Activated CD8-positive, alpha-beta memory T cell treated with anti-CD3 and anti-CD28 coated beads, Interleukin-2, amount 50 U/mL, for 1 hour (primary cell): ENCODE results near the gene ATXN7L2.
A peak's percentile ranks its signal among the peaks of the same experiment; 100 is the strongest.
"Not testable (repeated sequence)": the region's sequence is repeated elsewhere in the genome, so short reads cannot be mapped to it uniquely, and the experiment has no call there.

Source experiments
- DNase-seq: peaks from one replicate; pipeline ENCODE4 v3.0.0-alpha.2; 2020; ENCODE audit errors: extremely low read depth

Gene ATXN7L2, protein sequence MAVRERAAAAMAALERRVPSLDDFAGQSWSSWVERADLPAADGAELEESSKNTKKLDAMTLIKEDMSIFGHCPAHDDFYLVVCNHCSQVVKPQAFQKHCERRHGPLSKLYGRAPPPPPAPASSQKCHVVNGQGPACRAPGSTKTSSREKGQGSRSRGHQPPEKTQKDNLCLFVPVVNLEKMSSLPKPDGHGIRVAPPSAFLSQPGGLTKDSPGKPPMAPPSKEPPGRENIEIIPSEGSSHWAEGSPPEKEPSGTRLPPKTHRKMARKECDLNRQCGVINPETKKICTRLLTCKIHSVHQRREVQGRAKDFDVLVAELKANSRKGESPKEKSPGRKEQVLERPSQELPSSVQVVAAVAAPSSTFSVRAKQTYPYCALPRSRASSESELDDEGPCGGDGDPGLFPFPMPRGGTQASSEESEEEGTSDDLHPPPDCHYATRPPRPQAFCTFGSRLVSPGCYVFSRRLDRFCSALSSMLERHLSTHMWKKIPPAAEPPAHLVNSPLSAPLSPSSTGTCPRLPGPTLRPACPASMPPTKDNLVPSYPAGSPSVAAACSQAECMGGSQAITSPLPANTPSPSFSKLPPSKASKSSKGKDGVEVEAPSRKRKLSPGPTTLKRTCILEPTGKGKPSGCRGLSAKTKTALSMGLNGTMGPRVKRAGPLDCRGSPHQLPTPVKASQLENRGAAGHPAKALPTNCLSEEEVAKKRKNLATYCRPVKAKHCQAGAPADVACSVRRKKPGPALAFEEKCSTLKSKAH

DNA sequence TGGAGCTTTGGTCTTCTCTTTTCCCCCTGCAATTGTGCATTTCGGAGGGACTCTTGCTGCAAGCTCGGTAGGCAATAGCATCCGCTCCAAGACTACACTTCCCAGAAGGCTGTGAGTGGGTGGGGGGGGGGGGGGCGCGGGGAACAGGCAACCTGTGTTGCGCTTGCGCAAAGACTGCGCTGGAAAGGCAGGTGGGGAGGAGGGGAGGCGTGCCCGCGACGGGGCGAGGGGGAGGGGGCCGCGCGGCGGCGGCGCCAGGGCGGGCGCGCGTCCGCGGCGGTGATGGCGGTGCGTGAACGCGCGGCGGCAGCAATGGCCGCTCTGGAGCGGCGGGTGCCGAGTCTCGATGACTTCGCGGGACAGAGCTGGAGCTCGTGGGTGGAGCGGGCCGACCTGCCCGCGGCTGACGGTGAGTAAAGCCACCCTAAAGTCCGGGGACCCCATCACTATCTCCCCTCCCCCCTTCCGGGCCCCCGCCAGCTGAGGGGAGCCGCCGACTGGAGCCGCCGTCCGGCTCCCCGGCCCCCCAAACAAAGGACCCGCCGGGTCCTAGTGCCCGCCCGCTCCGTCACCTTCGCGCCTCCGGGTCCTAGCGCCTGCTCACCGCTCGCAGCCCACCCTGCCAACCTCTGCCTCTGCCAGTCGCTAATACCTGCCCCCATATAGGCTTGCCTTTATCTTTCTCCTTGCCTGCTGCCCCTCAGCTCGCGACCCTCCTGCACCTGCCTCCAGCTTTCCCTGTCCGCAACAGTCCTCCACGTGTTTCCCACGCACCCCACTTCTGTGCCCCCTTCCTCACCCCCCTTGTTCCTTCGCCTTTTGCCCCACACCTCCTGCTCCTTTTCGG is at the start of gene ATXN7L2:
Gene ATXN7L2, plus strand, starts transcription at position 234 of the 847 bp plus-strand sequence. Its CDS starts 49 bp downstream, at position 283.
- DNase-seq = peak; percentile 84

DNA sequence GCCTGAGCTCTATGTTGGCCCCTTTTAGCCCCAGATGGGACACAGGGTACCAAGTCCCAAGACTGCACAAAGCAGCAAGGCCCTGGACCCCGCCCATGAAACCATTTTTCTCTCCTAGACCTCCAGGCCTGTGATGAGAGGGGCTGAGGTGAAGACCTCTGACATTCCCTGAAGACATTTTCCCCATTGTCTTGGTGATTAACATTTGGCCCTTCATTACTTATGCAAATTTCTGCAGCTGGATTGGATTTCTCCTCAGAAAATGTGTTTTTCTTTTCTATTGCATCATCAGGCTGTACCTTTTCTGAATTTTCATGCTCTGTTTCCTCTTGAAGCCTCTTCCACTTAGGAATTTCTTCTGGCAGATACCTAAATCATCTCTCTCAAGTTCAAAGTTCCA is 49.2 kb upstream of the ATXN7L2 start:
- no peak for DNase-seq

DNA sequence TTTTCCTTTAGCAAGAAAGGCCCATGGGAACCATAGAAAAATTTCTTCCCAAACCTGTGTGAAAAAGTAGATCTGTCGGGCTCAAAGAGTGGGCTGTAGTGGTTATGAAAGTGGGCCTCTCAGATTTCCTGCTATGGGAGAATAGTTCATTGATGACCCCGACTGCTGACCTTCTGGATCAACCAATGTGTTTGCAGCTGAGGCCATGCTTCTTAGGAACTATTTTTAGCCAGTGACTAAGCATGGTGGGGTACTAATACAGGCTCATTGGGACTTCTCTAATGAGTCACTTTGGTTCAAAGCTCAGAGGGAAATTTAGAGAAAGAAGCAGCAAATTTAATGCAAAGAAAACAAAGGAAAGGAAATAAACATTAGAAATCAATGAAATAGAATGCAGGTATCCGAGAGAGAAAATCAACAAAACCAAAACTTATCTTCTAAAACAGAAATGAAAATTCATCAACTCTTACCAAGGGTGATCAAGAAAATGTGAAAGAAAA is 44.9 kb upstream of the ATXN7L2 start:
- DNase-seq = no peak

DNA sequence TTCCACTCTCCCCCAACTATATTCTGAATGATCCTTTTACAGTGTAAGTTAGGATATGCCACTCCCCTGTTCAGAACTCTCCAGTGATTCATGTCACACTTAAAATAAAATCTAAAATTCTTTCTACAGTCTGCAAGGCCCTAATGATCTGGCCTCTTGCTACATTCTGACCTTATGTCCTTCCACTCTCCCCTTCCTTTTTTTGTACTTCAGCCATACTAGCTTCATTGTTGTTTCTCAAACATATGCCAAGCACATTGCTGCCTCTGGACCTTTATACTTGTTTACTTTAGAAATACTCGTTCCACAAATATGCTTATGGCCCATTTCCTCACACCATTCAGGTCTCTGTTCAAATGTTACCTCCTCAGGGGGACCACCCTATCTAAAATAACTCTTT is 42.6 kb upstream of the ATXN7L2 start:
- DNase-seq = no peak

DNA sequence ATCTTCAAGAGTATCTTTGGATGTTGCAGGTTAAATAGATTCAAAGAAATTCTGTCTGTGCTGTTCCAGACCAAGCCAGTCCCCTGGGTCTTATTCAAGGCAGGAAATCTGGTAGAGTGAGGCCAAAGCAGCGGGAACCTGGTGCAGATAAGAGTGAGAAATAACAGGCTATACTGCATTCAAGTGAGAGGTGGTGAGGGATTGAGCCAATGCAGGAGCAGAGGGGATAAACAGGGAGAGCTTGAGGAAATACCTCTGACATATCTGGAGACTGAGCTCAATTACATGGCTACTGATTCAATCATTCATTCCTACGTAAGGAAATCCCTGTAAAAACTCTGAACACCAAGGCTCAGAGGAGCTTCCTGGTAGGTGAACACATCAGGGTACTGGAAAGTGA is 40.2 kb upstream of the ATXN7L2 start:
- no peak for DNase-seq

DNA sequence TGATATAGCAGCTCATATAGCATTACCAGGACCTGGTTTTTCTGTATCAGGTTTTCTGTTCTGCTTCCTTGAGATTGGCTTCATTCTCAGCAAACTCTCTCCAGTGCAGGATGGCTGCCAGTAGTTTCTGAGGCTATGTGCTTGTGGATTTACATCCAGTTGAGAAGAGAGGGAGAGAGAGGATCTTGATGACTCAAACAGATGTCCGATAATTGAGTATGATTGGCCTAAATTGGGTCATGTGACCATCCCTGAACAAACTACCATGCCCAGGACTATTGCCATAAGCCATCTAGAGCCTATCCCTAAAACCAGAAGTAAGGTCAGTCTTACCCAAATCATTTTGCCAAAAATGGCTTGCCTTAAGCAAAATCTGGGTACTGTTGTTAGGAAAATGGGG is 39.4 kb upstream of the ATXN7L2 start:
- no peak for DNase-seq

DNA sequence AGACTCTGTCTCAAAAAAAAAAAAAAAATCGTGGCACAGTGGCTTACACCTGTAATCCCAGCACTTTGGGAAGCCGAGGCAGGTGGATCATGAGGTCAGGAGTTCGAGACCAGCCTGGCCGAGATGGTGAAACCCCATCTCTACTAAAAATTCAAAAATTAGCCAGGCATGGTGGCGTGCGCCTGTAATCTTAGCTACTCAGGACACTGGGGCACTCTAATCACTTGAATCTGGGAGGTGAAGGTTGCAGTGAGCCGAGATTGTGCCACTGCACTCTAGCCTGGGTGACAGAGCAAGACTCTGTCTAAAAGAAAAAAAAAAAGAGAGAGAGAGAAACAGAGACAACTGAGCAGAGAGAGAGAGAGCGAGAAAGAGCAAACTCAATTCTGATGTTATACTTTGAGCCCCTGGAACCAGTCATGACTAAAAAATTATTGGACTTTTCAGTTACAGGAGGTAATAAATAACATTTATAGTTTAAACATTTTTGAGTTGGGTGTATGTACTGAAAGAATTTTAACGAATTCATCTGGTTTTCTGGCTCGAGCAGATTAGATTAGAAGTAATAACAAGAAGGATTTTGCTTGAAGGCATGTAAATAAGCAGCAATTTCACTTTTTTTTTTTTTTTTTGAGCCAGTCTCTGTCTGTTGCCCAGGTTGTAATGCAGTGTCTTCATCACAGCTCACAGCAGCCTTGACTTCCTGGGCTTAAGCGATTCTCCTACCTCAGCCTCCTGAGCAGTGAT is 37.6 kb upstream of the ATXN7L2 start:
- not testable (repeated sequence) for DNase-seq

DNA sequence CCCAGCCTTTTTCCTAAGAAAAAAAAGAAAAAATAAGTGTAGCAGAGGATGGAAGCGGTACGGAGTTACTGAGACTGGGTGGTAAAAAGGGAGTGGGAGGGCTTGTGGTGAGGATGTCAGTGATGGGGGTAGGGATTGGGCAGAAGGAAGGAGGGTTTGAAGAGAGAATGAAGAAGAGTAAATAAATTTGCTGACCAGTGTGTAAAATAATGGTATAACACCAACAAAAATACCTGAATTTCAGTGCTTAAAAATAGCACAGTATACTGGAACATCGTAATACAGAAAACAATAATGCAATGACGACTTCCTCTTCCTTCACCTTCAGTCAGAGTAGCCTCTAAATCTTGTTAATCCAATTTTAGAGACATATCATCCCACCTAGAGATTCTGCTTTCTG is 36.2 kb upstream of the ATXN7L2 start:
- no peak for DNase-seq

DNA sequence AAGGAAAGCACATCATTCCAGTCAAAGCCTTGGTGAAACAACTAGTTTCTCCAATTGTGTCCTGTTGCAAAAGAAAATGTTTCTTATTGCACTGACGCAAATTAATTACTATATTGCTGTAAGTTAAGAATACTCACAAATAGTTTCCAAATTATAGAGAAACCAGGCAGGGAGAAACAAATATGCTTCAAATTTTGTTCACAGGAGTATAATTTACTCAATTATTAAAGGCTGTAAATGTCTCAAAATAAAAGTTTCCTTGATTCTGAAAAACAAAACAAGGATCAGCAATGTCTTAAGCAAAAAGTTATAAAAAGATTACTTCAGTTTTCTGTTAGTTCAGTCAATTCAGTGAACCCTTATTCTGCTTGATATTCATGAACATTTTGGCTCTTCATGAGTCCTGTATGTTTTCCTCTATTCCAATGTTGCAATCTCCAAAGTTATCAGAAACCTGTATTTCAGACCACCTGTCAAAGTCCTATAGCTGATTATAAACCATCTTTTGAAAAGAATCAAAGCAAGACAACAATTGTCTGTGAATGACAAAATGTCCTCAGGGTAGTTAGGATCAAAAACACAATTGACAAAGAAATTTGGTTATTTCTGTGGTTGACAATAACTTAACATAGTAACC is 29.1 kb upstream of the ATXN7L2 start:
- DNase-seq = no peak

DNA sequence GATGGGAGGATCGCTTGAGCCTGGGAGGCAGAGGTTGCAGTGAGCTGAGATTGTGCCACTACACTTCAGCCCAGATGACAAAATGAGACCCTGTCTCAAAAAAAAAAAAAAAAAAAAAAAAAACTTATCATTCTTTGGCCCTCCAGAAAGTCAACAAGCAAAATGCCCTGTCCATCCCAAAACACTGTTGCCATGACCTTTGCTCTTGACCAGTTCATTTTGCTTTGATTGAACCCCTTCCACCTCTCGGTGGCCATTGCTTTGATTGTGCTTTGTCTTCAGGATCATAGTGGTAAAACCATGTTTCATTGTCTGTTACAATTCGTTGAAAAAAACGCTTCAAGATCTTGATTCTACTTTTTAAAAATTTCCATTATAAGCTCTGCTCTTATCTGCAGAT is 25.9 kb upstream of the ATXN7L2 start:
- DNase-seq = no peak

DNA sequence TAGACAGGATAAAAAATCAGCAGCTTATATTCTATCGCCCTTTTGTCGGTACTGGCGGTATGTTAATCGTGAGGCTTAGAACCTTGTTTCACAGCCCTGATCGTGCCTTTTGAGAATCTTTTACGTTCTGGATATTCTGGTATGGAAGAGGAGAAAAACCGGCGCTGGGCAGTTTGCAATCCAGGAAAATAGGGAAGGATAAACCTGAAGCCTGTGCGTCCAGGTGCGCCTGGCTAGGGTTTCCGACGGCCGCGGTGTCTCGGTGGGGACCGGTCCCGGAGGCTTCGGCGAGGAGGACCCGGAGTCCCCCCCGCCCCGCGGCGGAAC is 17.6 kb upstream of the ATXN7L2 start:
- DNase-seq = no peak

DNA sequence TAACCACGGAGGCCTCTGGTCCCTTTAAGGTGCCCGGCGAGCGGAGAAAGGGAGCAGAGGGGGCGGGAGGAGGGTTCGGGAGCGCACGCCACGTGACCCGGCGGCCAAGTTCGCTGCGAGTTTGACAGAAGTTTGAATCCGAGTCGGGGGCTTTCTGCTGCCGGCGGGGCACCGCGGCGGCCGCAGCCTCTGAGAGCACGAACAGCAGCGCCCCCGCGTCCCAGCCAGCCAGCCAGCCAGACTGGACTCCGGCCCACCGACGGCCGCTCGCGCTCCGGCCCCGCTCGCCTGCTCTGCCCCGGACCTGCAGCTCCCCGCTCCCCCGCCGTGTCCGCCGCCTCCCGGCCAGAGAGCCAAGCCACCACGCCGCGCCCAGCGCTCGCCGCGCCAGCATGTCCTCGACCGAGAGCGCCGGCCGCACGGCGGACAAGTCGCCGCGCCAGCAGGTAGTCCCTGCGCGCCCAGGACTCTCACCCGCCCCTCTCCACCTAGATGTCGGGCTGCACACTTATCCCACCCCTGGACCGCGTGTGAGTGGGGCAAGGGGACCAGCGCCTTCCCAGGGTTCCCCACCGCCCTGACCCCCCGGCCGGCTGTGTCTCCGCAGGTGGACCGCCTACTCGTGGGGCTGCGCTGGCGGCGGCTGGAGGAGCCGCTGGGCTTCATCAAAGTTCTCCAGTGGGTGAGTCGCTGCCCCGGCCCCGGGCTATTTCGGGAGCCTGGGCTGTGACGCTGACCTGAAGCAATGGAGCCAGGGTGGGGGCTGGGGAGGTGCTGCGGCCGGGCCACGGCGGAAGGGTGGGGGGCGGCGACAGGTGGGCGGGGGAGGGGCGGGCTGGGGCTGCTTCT is 17.0 kb upstream of the ATXN7L2 start, which contains the start of gene SYPL2:
Gene SYPL2, plus strand, starts transcription at position 95 of the 849 bp plus-strand sequence. Its CDS starts 298 bp downstream, at position 393.
- DNase-seq = no peak

DNA sequence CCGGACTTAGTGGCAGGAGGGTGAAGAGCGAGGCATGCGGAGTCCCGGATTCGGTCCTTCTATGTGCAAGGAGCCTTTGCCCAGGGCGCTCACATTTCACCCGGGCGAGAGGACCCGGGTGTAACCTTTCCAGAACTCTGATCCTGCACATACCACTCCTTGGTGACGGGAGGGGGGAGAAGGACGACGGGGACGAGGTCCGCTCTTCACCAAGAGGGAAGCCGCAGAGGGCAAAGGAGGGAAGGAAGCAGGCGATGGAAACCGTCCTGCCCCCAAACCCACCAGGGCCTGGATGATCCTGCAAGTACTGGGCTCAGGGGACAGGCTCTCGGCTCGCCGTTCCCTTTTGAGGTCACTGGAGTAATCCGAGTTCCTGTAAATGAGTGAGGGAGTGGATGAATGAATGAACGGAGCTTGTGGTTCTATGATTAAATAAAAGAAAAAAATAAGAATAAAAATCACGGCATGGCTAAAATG is 16.4 kb upstream of the ATXN7L2 start:
- no peak for DNase-seq

DNA sequence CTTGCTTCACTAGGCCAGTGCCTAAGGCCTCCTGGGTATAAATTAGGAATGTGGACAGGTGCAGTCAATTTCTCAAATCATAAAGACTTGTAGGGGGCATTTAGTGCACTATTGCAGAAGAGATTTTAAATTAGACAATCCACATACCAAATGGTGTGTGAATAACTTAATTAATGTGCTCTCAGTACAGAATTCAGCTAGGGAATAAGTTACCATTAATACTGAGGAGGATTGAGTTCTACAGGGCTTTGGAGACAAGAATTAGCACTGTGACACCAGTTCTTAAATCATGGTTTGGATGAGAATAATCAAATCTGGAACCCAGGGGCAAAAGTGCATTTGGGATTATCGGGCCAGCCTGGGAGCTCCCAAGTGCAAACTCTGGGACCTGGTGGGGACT is 15.6 kb upstream of the ATXN7L2 start:
- no peak for DNase-seq

DNA sequence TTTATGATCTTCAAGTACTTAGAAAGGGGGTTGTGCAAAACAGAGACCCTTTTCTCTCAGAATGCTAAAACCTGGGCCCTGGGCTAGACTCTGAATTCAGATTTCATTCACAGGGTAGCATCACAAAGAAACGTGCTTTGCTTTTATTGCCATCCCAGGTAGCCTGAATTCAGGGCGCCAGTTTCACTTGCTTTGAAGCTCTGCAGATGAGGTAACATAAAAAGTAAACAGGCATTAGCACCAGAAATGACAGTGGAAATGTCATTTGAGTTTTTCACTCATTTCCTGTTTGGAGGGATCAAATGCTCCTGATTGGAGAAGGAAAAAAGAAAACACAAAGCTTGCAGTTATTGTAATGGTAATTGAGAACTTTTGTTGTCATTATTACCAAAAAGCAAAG is 14.8 kb upstream of the ATXN7L2 start:
- no peak for DNase-seq

DNA sequence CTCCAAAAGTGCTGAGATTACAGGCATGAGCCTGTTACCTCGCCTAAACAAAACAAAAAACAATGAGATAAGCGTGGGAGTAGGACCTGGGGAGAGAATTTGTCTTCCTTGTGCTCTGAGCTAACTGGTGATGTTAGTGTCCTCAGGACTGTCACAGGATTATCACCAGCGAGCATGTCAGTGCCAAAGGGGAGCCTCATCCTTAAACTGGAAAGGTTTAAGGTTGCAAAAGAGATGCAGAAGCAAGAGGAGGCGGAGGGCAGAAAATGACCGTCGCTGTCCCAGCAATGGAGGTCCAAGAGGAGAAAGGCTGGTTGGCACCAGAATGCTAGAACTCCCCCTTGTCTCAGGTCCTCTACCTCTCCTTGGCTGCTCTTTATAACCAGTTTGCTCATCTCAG is 13.5 kb upstream of the ATXN7L2 start:
- no peak for DNase-seq

DNA sequence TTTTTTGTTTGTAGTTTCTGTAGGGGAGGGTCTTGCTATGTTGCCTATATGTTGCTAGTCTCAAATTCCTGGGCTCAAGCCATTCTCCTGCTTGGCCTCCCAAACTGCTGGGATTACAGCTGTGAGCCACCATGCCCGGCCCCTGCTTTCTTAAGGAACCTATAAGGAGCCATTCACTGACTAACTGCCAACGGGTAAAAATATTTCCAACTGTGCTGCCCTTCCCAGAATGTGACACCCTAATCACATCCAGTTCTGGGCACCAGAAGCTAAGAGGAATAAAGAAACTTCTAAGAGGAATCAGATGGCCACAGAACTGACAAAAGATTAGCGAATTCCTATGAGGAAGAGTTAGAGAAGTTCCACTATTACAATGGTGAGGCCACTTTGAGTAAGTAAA is 10.9 kb upstream of the ATXN7L2 start:
- no peak for DNase-seq

DNA sequence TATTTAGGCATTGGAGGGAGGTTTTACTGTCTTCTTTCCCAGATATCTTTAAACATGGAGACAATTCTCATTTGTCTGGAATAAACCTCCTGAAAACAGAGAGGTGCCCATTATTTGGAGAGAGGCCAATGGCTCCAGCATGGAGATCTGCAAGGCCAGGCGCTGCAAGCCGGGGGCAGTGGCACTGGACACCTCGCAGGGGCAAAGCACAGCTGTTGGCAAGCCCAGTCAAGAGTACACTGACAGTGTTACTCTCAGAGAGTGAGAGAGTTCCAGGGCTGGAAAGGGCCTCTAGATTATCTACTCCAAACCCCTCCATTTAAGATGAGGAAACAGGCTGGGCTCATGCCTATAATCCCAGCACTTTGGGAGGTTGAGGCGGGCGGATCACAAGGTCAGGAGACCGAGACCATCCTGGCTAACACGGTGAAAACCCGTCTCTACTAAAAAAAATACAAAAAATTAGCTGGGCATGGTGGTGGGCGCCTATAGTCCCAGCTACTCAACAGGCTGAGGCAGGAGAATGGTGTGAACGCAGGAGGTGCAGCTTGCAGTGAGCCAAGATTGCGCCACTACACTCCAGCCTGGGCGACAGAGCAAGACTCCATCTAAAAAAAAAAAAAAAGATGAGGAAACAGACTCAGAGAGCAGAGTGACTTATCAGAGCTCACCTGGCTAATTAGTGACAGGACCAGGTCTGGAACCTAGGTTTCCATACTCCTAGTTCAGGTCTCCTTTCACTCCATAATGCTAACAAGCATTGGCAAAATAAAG is 10.2 kb upstream of the ATXN7L2 start:
- DNase-seq = not testable (repeated sequence)

DNA sequence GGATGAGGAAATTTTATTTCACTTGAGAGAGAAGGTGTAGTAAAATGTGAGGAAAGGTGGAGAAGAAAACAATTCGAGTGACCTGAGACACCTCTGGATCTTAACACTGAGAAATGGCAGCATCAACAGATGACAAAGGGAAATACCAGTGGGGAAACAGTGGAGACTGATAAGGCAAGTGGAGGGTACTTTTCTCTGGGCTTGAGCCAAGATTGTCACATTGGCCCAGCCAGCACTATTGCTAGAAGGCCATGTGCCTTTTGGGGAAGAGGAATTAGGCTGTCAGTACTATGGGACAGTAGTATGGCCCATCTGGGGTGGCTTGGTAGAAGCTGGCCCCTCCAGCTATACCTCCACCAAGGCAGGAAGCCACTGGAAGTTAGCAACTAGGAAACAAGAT is 9.0 kb upstream of the ATXN7L2 start:
- DNase-seq = no peak
